ENCODE measurements around the gene SMIM30.
"Not testable (repeated sequence)": the region's sequence is repeated elsewhere in the genome, so short reads cannot be mapped to it uniquely, and the experiment has no call there.

SMIM30 gene

GRCh38 chr7:113118074-113118959 is at the start of gene SMIM30:
Gene SMIM30, minus strand, starts transcription at chr7:113118554. Its CDS starts 976 bp downstream, at chr7:113117578.
- peak; percentile 86 for DNase-seq (ENCODE audit: low spot score)

- DNase-seq (ENCODE audit: low spot score), result not testable (repeated sequence)
Observed at GRCh38 chr7:113166176-113166575, 47.8 kb upstream of the SMIM30 start.

GRCh38 chr7:113161050-113161449 is 42.7 kb upstream of the SMIM30 start:
- DNase-seq (ENCODE audit: low spot score), result no peak

GRCh38 chr7:113159746-113160339 is 41.5 kb upstream of the SMIM30 start:
- DNase-seq (ENCODE audit: low spot score), result peak; percentile 16

- DNase-seq (ENCODE audit: low spot score), result no peak
Observed at GRCh38 chr7:113158756-113159155, 40.4 kb upstream of the SMIM30 start.

GRCh38 chr7:113154117-113154516 is 35.8 kb upstream of the SMIM30 start:
- no peak for DNase-seq (ENCODE audit: low spot score)

- DNase-seq (ENCODE audit: low spot score), result no peak
Observed at GRCh38 chr7:113144817-113145216, 26.5 kb upstream of the SMIM30 start.

- peak; percentile 9 for DNase-seq (ENCODE audit: low spot score)
Observed at GRCh38 chr7:113143486-113144257, 25.3 kb upstream of the SMIM30 start.

- no peak for DNase-seq (ENCODE audit: low spot score)
Observed at GRCh38 chr7:113142385-113143119, 24.2 kb upstream of the SMIM30 start.

GRCh38 chr7:113141803-113142202 is 23.4 kb upstream of the SMIM30 start:
- no peak for DNase-seq (ENCODE audit: low spot score)

GRCh38 chr7:113140956-113141355 is 22.6 kb upstream of the SMIM30 start:
- DNase-seq (ENCODE audit: low spot score), result no peak

- DNase-seq (ENCODE audit: low spot score), result no peak
Observed at GRCh38 chr7:113137241-113137640, 18.9 kb upstream of the SMIM30 start.

- no peak for DNase-seq (ENCODE audit: low spot score)
Observed at GRCh38 chr7:113134025-113134424, 15.7 kb upstream of the SMIM30 start.

GRCh38 chr7:113131367-113131766 is 13.0 kb upstream of the SMIM30 start:
- no peak for DNase-seq (ENCODE audit: low spot score)

- no peak for DNase-seq (ENCODE audit: low spot score)
Observed at GRCh38 chr7:113128031-113128430, 9.7 kb upstream of the SMIM30 start.

GRCh38 chr7:113125728-113126127 is 7.4 kb upstream of the SMIM30 start:
- no peak for DNase-seq (ENCODE audit: low spot score)

- no peak for DNase-seq (ENCODE audit: low spot score)
Observed at GRCh38 chr7:113122744-113123143, 4.4 kb upstream of the SMIM30 start.

GRCh38 chr7:113120647-113121046 is 2.3 kb upstream of the SMIM30 start:
- no peak for DNase-seq (ENCODE audit: low spot score)

GRCh38 chr7:113119429-113119828 is 1.1 kb upstream of the SMIM30 start:
- DNase-seq (ENCODE audit: low spot score), result no peak

GRCh38 chr7:113117374-113117774 is 980 bp downstream of the SMIM30 start:
- DNase-seq (ENCODE audit: low spot score), result not testable (repeated sequence)

GRCh38 chr7:113113912-113114311 is 4.4 kb downstream of the SMIM30 start:
- DNase-seq (ENCODE audit: low spot score), result peak; percentile 5

- DNase-seq (ENCODE audit: low spot score), result no peak
Observed at GRCh38 chr7:113109718-113110117, 8.6 kb downstream of the SMIM30 start.
